Keratinocyte (primary cell): ENCODE measurements around the gene CHN2.

ENCODE experiments used
- CTCF ChIP-seq, 3 experiments: IDR thresholded peaks in 1 of 3; conservative IDR thresholded peaks in 1 of 3; optimal IDR thresholded peaks in 1 of 3; 2 replicates in 2 of 3; 3 replicates in 1 of 3; pipeline versions ENCODE3 to v1.5.1; 2011; ENCODE audit warnings: low read length in 3 of 3, mild to moderate bottlenecking in 3 of 3, moderate library complexity in 2 of 3, control low read depth in 1 of 3, inconsistent platforms in 1 of 3; ENCODE audit not compliant: insufficient read depth in 2 of 3; ENCODE audit errors: extremely low read depth in 1 of 3
- EZH2 ChIP-seq: IDR thresholded peaks from one replicate; pipeline ENCODE4 v1.6.1; 2012; ENCODE audit warnings: inconsistent platforms, mild to moderate bottlenecking, low read length, moderate library complexity

- TF ChIP-seq CTCF (optimal IDR thresholded peaks at IDR 0.05 in 1 of 3, IDR thresholded peaks at IDR 0.05 in 1 of 3, conservative IDR thresholded peaks at IDR 0.05 in 1 of 3; ENCODE audit: extremely low read depth in 1 of 3, insufficient read depth in 2 of 3, low read length in 3 of 3) (no peak), EZH2 (no peak)
These were observed 9.0 kb upstream of the CHN2 start for GRCh38 chr7:29185613-29186012.
